Endothelial cell of umbilical vein (primary cell): ENCODE data around the gene CFAP70. TPM values are rescaled to one million over a fixed set of nuclear protein-coding genes. Genes with fewer than 3 reads are reported as not detected.

Experiments
- BruUV-seq: library from RNA; stranded (reverse); fragments of 400-500 nt; replicated peaks from 2 replicates; lab custom pipeline; 2021; lab: Mats Ljungman, UMichigan
- CTCF ChIA-PET: fragments of 300-600, 350-600 bp; sonication (Branson Sonifier 250); formaldehyde crosslinking; loops from one replicate; lab custom pipeline; 2021; ENCODE audit warnings: antibody characterized with exemption, inconsistent platforms; lab: Charles Lee
- POLR2A ChIA-PET: fragments of 300-600, 350-600 bp; sonication (Branson Sonifier 250); formaldehyde crosslinking; loops from one replicate; lab custom pipeline; 2021; ENCODE audit warnings: antibody characterized with exemption, inconsistent platforms; lab: Charles Lee
- DNase-seq: peaks from one replicate; pipeline ENCODE4 v3.0.0-alpha.2; 2011; ENCODE audit warnings: low read depth, low spot score
- FAIRE-seq: peaks from 2 replicates; lab custom pipeline; 2011; peaks lifted over from hg19 to GRCh38; lab: Jason Lieb, UNC
- H2AFZ ChIP-seq: 2 replicates; pipeline ENCODE4 v1.6.0; 2012; ENCODE audit warnings: low read depth, low read length, control low read depth, inconsistent platforms
- H3K27ac ChIP-seq: 2 replicates; pipeline ENCODE4 v1.5.1; 2011; ENCODE audit warnings: low read depth, mild to moderate bottlenecking, control low read depth, low read length, moderate library complexity; ENCODE audit not compliant: insufficient read depth
- H3K27me3 ChIP-seq, 2 experiments: 2 replicates each; pipeline versions ENCODE4 v1.6.0 to v1.6.1; 2011; ENCODE audit warnings: low read length in 2 of 2, mixed read lengths in 1 of 2; ENCODE audit not compliant: control insufficient read depth in 2 of 2, insufficient read depth in 2 of 2
- H3K36me3 ChIP-seq, 2 experiments: 2 replicates in 1 of 2; 3 replicates in 1 of 2; pipeline ENCODE4 v1.5.1; 2011; ENCODE audit warnings: low read length in 2 of 2, mild to moderate bottlenecking in 1 of 2, moderate library complexity in 1 of 2; ENCODE audit not compliant: control insufficient read depth in 2 of 2, insufficient read depth in 2 of 2; ENCODE audit errors: extremely low read depth in 1 of 2
- H3K4me1 ChIP-seq: 3 replicates; pipeline ENCODE4 v1.5.1; 2011; ENCODE audit warnings: mild to moderate bottlenecking, low read length; ENCODE audit not compliant: control insufficient read depth, insufficient read depth; ENCODE audit errors: extremely low read depth
- H3K4me2 ChIP-seq: 2 replicates; pipeline ENCODE4 v1.6.1; 2011; ENCODE audit warnings: low read length, control low read depth, mixed read lengths; ENCODE audit not compliant: insufficient read depth
- H3K4me3 ChIP-seq, 3 experiments: fragments of 200-600 bp in 1 of 3; sonication (generic), shearing (Covaris generic) in 1 of 3; replicated peaks in 1 of 3; 2 replicates each; pipeline ENCODE4 v1.5.1; 2011 to 2016; ENCODE audit warnings: control low read depth in 3 of 3, low read length in 3 of 3, mild to moderate bottlenecking in 2 of 3, inconsistent platforms in 1 of 3, low read depth in 1 of 3, moderate library complexity in 1 of 3; ENCODE audit not compliant: insufficient read depth in 1 of 3
- H3K79me2 ChIP-seq: 2 replicates; pipeline ENCODE4 v1.6.0; 2012; ENCODE audit warnings: low read length, inconsistent platforms; ENCODE audit not compliant: control insufficient read depth, insufficient read depth
- H3K9ac ChIP-seq: replicated peaks from 2 replicates; pipeline ENCODE3; 2011; ENCODE audit warnings: low read length, control low read depth; ENCODE audit not compliant: insufficient read depth; ENCODE audit errors: extremely low read depth
- H3K9me1 ChIP-seq: replicated peaks from 3 replicates; pipeline ENCODE4 v1.6.0; 2011; ENCODE audit warnings: mild to moderate bottlenecking, low read length; ENCODE audit not compliant: control insufficient read depth, insufficient read depth; ENCODE audit errors: extremely low read depth
- H3K9me3 ChIP-seq: replicated peaks from 2 replicates; pipeline ENCODE4 v1.5.1; 2012; ENCODE audit warnings: low read length, inconsistent platforms; ENCODE audit not compliant: control insufficient read depth, insufficient read depth
- H4K20me1 ChIP-seq: replicated peaks from 2 replicates; pipeline ENCODE3; 2011; ENCODE audit warnings: mild to moderate bottlenecking, low read length; ENCODE audit not compliant: control insufficient read depth, insufficient read depth; ENCODE audit errors: extremely low read depth
- EZH2 ChIP-seq: IDR thresholded peaks from 2 replicates; pipeline ENCODE4 v1.6.1; 2012; ENCODE audit warnings: borderline replicate concordance, low read depth, mild to moderate bottlenecking, moderate library complexity, low read length, inconsistent platforms; ENCODE audit not compliant: severe bottlenecking
- FOS ChIP-seq: IDR thresholded peaks from 2 replicates; pipeline ENCODE4 v1.6.1; 2011; ENCODE audit warnings: mild to moderate bottlenecking, low read length, moderate library complexity, borderline replicate concordance; ENCODE audit not compliant: insufficient read depth
- GATA2 ChIP-seq: IDR thresholded peaks from 2 replicates; pipeline ENCODE4 v1.7.0; 2011; ENCODE audit warnings: low read depth, mild to moderate bottlenecking, moderate library complexity, mixed read lengths, low read length; ENCODE audit not compliant: insufficient read length, insufficient read depth
- JUN ChIP-seq: IDR thresholded peaks from 2 replicates; pipeline ENCODE4 v1.6.1; 2011; ENCODE audit warnings: borderline replicate concordance, low read depth; ENCODE audit not compliant: insufficient read length, insufficient read depth
- MYC ChIP-seq: IDR thresholded peaks from one replicate; pipeline ENCODE4 v1.6.1; 2011; ENCODE audit warnings: mild to moderate bottlenecking, low read depth, low read length
- POLR2A ChIP-seq: IDR thresholded peaks from 2 replicates; pipeline ENCODE4 v1.6.1; 2012; ENCODE audit warnings: low read depth, mild to moderate bottlenecking, control low read depth, low read length
- POLR2AphosphoS5 ChIP-seq: IDR thresholded peaks from 2 replicates; pipeline ENCODE4 v1.6.1; 2012; ENCODE audit warnings: low read depth, mild to moderate bottlenecking, control low read depth, low read length, moderate library complexity; ENCODE audit not compliant: insufficient read depth
- dilution Hi-C: fragments of 300-500 bp; cut with MboI; formaldehyde crosslinking; loops from one replicate; pipeline ENCODE4 v1.15.0; 2019; ENCODE audit warnings: low sequenced_read_pairs; ENCODE audit not compliant: extremely low pct_ligation_motif_present
- intact Hi-C: fragments of 100-400 bp; cut with micrococcal nuclease; formaldehyde crosslinking; loops from one replicate; pipeline ENCODE4 v1.10.0; 2022
- polyA plus RNA-seq, 4 experiments: library from polyadenylated mRNA; depleted of rRNA in 3 of 4; stranded (reverse) in 3 of 4; unstranded in 1 of 4; fragments of >200 nt; gene quantifications; 2 replicates each; pipeline versions ENCODE4 v1.2.1 to v1.2.3, GENCODE V29; 2011 to 2012; ENCODE audit warnings: missing spikeins in 1 of 4
- total RNA-seq: library from RNA; stranded (reverse); gene quantifications from 2 replicates; pipeline ENCODE4 v1.2.3, GENCODE V29; 2021
- TF ChIP-seq, protein P1 (sequence below), 2 donors: IDR thresholded peaks; 1 replicate in 1 of 2; 2 replicates in 1 of 2; pipeline ENCODE4 v1.5.1; 2011; ENCODE audit warnings: low read length in 2 of 2, mild to moderate bottlenecking in 2 of 2, moderate library complexity in 2 of 2, control low read depth in 1 of 2, inconsistent platforms in 1 of 2, low read depth in 1 of 2; ENCODE audit not compliant: insufficient read depth in 1 of 2; ENCODE audit errors: extremely low read depth in 1 of 2
- TF ChIP-seq, protein P2 (sequence below): IDR thresholded peaks from 2 replicates; pipeline ENCODE4 v1.6.1; 2011; ENCODE audit not compliant: insufficient read depth, insufficient read length

The CFAP70 gene
- total and polyA plus RNA-seq, 2 donors (not counting 3 experiments of a cell fraction or from before 2014, with no cell fraction given): 0.19 to 0.27 TPM

DNA sequence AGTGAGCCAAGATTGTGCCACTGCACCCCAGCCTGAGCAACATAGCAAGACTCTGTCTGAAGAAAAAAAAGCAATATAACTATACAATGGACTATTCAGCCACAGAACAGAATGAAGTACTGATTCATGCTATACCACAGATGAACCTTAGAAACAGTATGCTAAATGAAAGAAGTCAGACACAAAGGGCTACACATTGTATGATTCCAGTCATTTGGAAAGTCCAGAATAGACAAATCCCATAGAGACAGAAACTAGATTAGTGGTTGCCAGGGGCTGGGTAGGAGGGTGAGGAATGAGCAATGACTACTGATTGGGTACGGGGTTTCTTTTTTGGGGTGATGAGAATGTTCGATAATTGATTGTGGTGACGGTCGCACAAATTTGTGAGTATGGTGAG lies 9.6 kb upstream of the CFAP70 start:
- ChIA-PET CTCF (interaction anchor here (1.0 kb wide), 1 partner anchor 104 kb away, joined by 3 read pairs; no protein-coding TSS in a partner anchor), POLR2A (interaction anchor here (0.6 kb wide), 1 partner anchor 104 kb away, joined by 3 read pairs; no protein-coding TSS in a partner anchor)
- H3K9me1 ChIP-seq: no peaks in the 10 kb centered on the region
- TF ChIP-seq, protein P1, sequence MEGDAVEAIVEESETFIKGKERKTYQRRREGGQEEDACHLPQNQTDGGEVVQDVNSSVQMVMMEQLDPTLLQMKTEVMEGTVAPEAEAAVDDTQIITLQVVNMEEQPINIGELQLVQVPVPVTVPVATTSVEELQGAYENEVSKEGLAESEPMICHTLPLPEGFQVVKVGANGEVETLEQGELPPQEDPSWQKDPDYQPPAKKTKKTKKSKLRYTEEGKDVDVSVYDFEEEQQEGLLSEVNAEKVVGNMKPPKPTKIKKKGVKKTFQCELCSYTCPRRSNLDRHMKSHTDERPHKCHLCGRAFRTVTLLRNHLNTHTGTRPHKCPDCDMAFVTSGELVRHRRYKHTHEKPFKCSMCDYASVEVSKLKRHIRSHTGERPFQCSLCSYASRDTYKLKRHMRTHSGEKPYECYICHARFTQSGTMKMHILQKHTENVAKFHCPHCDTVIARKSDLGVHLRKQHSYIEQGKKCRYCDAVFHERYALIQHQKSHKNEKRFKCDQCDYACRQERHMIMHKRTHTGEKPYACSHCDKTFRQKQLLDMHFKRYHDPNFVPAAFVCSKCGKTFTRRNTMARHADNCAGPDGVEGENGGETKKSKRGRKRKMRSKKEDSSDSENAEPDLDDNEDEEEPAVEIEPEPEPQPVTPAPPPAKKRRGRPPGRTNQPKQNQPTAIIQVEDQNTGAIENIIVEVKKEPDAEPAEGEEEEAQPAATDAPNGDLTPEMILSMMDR (IDR thresholded peaks at IDR 0.05; ENCODE audit: extremely low read depth in 1 of 2, insufficient read depth in 1 of 2, low read depth in 1 of 2, low read length in 2 of 2): no peak
- no peak for TF ChIP-seq JUN
- TF ChIP-seq, protein P2, sequence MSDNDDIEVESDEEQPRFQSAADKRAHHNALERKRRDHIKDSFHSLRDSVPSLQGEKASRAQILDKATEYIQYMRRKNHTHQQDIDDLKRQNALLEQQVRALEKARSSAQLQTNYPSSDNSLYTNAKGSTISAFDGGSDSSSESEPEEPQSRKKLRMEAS: no peak
- no peak for TF ChIP-seq EZH2
- TF ChIP-seq MYC: no peak
- no peak for TF ChIP-seq POLR2A
- TF ChIP-seq FOS: no peak
- TF ChIP-seq GATA2: no peak
- TF ChIP-seq POLR2AphosphoS5: no peak
- peaks cover 0 to 4% of the 10 kb centered on the region in 2 experiments for H3K36me3 ChIP-seq
- no peak overlapping the region for H3K9ac ChIP-seq
- BruUV-seq: no TSS peak
- no peak for FAIRE-seq
- dilution Hi-C loops (no loop called here), intact Hi-C loops (no loop called here)
- H3K4me3 ChIP-seq: no peak overlapping the region
- no peak overlapping the region for H2AFZ ChIP-seq
- no peaks in the 10 kb centered on the region for H3K4me1 ChIP-seq
- no peaks in the 10 kb centered on the region for H4K20me1 ChIP-seq
- DNase-seq: no peak
- H3K79me2 ChIP-seq: no peaks in the 10 kb centered on the region
- H3K9me3 ChIP-seq: no peaks in the 10 kb centered on the region
- H3K4me2 ChIP-seq: no peak overlapping the region
- H3K27me3 ChIP-seq: no peaks in the 10 kb centered on the region
- no peak overlapping the region for H3K27ac ChIP-seq
